Gastrocnemius medialis (tissue), 4 donors: ENCODE measurements around the gene RNF213.

Experiments used
- CTCF ChIP-seq, 5 experiments: fragments of 450-650 bp in 3 of 5; fragments of 200-600 bp in 2 of 5; sonication (generic) in 2 of 5; IDR thresholded peaks in 4 of 5; conservative IDR thresholded peaks in 1 of 5; 1 replicate in 4 of 5; 2 replicates in 1 of 5; pipeline ENCODE4 v1.5.1; 2016 to 2019; ENCODE audit warnings: antibody characterized with exemption in 5 of 5, mild to moderate bottlenecking in 3 of 5, moderate library complexity in 3 of 5
- POLR2A ChIP-seq, 2 donors: fragments of 450-650 bp; IDR thresholded peaks; one replicate each; pipeline ENCODE4 v1.6.1; 2017; ENCODE audit warnings: antibody characterized with exemption in 2 of 2, mild to moderate bottlenecking in 2 of 2, moderate library complexity in 2 of 2

GRCh38 chr17:80236911-80237310, 23.7 kb upstream of the RNF213 start:
- no peak for TF ChIP-seq POLR2A (IDR thresholded peaks at IDR 0.05)
- no peak for TF ChIP-seq CTCF (IDR thresholded peaks at IDR 0.05 in 4 of 5, conservative IDR thresholded peaks at IDR 0.05 in 1 of 5)
